ENCODE data around the gene MARCHF10. TPM values are rescaled to one million over a fixed set of nuclear protein-coding genes. Genes with fewer than 3 reads are reported as not detected.

The MARCHF10 gene
- polyA plus RNA-seq, 1 donor, result 0.15 TPM

DNA sequence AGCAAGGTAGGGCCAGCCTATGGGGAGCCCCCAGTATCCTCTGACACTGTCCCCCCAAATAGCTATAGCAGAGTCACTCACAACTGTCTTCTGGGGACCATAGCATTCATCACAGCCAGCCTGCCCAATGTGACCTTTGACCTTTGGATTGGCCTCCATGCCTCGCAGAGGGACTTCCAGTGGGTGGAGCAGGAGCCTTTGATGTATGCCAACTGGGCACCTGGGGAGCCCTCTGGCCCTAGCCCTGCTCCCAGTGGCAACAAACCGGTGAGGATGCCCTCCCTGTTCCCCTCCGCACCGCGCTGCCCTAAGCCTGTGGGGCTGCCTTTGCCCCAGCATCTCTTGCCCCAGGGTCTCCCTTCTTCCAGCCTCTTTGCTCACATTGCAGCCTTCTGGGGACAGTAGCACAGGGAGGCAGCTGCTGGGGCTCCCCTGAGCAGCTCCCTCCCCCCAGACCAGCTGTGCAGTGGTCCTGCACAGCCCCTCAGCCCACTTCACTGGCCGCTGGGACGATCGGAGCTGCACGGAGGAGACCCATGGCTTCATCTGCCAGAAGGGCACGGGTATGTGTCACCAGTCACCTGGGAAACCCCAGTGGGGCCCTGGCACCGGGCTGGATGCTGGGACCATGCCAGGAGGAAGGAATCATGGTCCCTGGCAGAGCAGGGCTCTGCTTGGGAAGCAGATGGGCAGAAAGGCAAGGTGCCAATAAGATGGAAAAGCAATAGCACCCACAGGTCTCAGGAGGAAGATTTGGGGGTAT is 119.5 kb downstream of the MARCHF10 start:
- no CpG with 5 or more reads among the region's 11 CpGs for WGBS (ENCODE audit: insufficient coverage, low lambda C conversion rate)
- H3K4me1 ChIP-seq (ENCODE audit: control insufficient read depth, insufficient read depth, low read length), result no peaks in the 10 kb centered on the region

GRCh38 chr17:62687997-62688396 is 120.1 kb downstream of the MARCHF10 start:
- Histone ChIP-seq H3K36me3 (ENCODE audit: control insufficient read depth, insufficient read depth, low read length) (peaks cover 2% of the 10 kb centered on the region), H3K9me3 (ENCODE audit: control insufficient read depth, low read depth, low read length) (no peaks in the 10 kb centered on the region), H3K4me3 (ENCODE audit: low read length) (no peak overlapping the region), H3K27ac (ENCODE audit: low read length) (no peak overlapping the region), H3K4me1 (ENCODE audit: control insufficient read depth, insufficient read depth, low read length) (no peaks in the 10 kb centered on the region), H3K27me3 (ENCODE audit: control insufficient read depth, insufficient read depth, low read length) (no peaks in the 10 kb centered on the region)
- DNase-seq, result no peak
- no CpG with 5 or more reads among the region's 4 CpGs for WGBS (ENCODE audit: insufficient coverage, low lambda C conversion rate)

More for the DNA sequence above, 119.5 kb downstream of the MARCHF10 start:
- no peak overlapping the region for H3K4me3 ChIP-seq (ENCODE audit: low read length)
- no peaks in the 10 kb centered on the region for H3K9me3 ChIP-seq (ENCODE audit: control insufficient read depth, low read depth, low read length)
- H3K27ac ChIP-seq (ENCODE audit: low read length), result no peak overlapping the region
- no peaks in the 10 kb centered on the region for H3K27me3 ChIP-seq (ENCODE audit: control insufficient read depth, insufficient read depth, low read length)
- DNase-seq, result no peak
- H3K36me3 ChIP-seq (ENCODE audit: control insufficient read depth, insufficient read depth, low read length), result peaks cover 2% of the 10 kb centered on the region

DNA sequence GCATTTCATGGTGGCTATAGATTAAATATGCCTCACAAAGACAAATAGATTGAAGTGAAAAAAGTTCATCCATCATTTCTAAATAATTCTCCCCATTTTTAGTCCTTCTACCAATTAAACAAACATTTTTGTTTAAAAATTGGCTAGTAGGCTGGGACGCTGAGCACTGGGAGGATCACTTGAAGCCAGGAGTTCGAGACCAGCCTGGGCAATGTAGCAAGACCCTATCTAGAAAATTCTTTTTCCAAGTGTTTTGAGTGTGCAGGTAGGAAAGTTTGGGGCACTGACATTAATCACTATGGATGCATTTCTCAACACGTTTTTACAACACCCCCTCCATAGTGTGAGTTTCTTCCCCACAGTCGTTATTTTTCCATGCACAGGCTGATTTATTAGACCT is 123.9 kb downstream of the MARCHF10 start:
- no peaks in the 10 kb centered on the region for H3K27me3 ChIP-seq (ENCODE audit: control insufficient read depth, insufficient read depth, low read length)
- no peaks in the 10 kb centered on the region for H3K9me3 ChIP-seq (ENCODE audit: control insufficient read depth, low read depth, low read length)
- no peak overlapping the region for H3K4me3 ChIP-seq (ENCODE audit: low read length)
- no peaks in the 10 kb centered on the region for H3K36me3 ChIP-seq (ENCODE audit: control insufficient read depth, insufficient read depth, low read length)
- H3K27ac ChIP-seq (ENCODE audit: low read length), result no peak overlapping the region
- WGBS (ENCODE audit: insufficient coverage, low lambda C conversion rate), result 92% methylated on average over 2 of the region's 4 CpGs
- DNase-seq, result no peak
- H3K4me1 ChIP-seq (ENCODE audit: control insufficient read depth, insufficient read depth, low read length), result no peaks in the 10 kb centered on the region

DNA sequence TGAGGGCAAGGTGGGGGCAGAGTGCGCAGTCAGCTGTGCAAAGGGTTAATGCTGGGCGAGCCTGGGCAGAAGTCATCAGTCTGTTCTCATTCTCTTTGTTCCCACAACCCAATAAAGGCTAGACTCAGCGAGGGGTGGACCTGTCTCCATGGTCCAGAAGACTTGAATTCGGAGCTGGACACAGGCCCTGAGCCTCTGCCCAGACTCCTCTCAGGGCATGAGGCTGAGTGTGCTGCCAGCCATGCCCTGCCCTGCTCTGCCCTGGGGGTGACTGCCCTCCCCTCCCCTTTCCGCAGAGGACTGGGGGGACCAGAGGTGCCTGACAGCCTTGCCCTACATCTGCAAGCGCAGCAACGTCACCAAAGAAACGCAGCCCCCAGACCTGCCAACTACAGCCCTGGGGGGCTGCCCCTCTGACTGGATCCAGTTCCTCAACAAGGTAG is 126.2 kb downstream of the MARCHF10 start:
- WGBS (ENCODE audit: insufficient coverage, low lambda C conversion rate), result no CpG with 5 or more reads among the region's 8 CpGs
- DNase-seq, result no peak
- no peak overlapping the region for H3K4me3 ChIP-seq (ENCODE audit: low read length)
- no peaks in the 10 kb centered on the region for H3K27me3 ChIP-seq (ENCODE audit: control insufficient read depth, insufficient read depth, low read length)
- H3K27ac ChIP-seq (ENCODE audit: low read length), result no peak overlapping the region
- H3K36me3 ChIP-seq (ENCODE audit: control insufficient read depth, insufficient read depth, low read length), result no peaks in the 10 kb centered on the region
- H3K9me3 ChIP-seq (ENCODE audit: control insufficient read depth, low read depth, low read length), result peaks cover 2% of the 10 kb centered on the region
- H3K4me1 ChIP-seq (ENCODE audit: control insufficient read depth, insufficient read depth, low read length), result no peaks in the 10 kb centered on the region

DNA sequence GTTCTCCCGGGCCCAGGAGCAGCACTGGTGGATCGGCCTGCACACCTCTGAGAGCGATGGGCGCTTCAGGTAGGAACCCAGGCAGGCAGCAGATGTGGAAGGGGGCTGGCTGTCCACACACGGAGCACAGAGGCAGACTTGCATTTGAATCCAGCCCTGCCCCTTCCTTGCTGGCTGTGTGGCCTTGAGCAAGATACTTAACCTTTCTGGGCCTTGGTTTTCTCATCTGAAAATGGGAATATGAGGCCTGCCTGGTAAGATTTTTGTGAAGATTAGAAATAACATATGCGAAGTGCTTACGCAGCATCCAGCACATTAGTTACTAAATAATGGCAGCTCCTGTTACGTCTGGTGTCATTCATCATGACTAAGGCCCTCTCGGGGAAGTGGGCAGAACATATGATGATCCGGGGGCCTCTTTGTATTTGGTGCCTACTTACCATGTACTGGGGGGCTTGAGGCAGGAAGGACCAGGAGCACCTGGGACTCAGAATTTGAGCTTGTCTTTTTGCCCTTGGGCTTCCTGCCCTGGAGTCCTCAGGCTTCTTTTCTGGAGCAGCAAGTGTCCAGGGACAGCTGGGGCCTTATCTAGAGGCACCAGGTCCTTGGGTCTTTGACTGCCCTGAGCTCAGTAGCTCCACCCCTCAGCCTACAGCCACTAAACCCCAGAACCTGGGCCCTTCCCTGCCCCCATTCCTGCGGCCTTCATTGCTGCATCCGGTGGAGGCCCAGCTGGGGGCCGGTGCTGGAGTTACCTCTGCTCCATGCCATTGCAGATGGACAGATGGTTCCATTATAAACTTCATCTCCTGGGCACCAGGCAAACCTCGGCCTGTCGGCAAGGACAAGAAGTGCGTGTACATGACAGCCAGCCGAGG is 126.8 kb downstream of the MARCHF10 start:
- Histone ChIP-seq H3K27ac (ENCODE audit: low read length) (no peak overlapping the region), H3K9me3 (ENCODE audit: control insufficient read depth, low read depth, low read length) (peaks cover 2% of the 10 kb centered on the region), H3K4me3 (ENCODE audit: low read length) (no peak overlapping the region), H3K27me3 (ENCODE audit: control insufficient read depth, insufficient read depth, low read length) (no peaks in the 10 kb centered on the region), H3K36me3 (ENCODE audit: control insufficient read depth, insufficient read depth, low read length) (no peaks in the 10 kb centered on the region), H3K4me1 (ENCODE audit: control insufficient read depth, insufficient read depth, low read length) (no peaks in the 10 kb centered on the region)
- no peak for DNase-seq
- WGBS (ENCODE audit: insufficient coverage, low lambda C conversion rate), result 100% methylated on average over 1 of the region's 17 CpGs

DNA sequence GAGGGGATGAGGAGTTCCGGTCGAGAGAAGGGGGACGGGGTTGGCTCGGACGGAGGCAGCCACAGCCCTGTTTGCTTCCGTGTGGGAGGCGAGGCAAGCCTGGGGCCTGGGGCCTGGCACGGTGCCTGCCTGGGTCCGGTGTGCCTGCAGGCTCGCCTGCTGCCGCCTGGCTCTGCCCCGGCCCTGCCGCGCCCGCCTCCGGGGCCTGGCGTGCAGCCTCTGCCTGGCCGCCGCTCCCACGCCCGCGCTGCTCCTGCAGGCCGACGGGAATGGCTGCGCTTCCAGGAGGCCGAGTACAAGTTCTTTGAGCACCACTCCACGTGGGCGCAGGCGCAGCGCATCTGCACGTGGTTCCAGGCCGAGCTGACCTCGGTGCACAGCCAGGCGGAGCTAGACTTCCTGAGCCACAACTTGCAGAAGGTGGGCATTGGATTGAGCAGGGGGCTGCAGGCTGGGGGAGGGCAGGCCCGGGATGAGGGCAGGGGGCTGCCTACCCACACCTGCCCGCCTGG is 127.5 kb downstream of the MARCHF10 start:
- H3K9me3 ChIP-seq (ENCODE audit: control insufficient read depth, low read depth, low read length), result peaks cover 2% of the 10 kb centered on the region
- H3K4me1 ChIP-seq (ENCODE audit: control insufficient read depth, insufficient read depth, low read length), result no peaks in the 10 kb centered on the region
- H3K27me3 ChIP-seq (ENCODE audit: control insufficient read depth, insufficient read depth, low read length), result no peaks in the 10 kb centered on the region
- WGBS (ENCODE audit: insufficient coverage, low lambda C conversion rate), result no CpG with 5 or more reads among the region's 36 CpGs
- no peak for DNase-seq
- no peaks in the 10 kb centered on the region for H3K36me3 ChIP-seq (ENCODE audit: control insufficient read depth, insufficient read depth, low read length)
- H3K27ac ChIP-seq (ENCODE audit: low read length), result no peak overlapping the region
- H3K4me3 ChIP-seq (ENCODE audit: low read length), result no peak overlapping the region

DNA sequence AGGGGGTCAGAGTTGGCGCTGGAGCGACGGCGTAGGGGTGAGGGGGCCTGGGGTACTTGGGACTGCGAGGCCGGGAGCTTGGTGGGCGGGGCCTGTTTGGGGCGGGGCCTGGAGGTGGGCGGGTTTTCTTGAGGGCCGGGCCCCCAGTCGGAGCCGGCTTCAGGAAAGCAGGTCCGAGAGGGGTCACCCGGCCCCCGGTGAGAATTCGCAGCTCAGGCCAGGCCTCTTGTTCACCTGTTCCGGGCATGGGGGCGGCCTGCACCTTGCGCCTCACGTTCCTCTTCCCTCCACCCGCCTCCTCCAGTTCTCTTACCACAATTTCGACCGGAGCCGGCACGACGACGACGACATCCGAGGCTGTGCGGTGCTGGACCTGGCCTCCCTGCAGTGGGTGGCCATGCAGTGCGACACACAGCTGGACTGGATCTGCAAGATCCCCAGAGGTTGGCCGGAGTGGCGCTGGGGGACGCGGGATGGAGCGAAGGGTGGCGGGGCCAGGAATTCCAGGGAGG is 128.2 kb downstream of the MARCHF10 start:
- DNase-seq, result no peak
- Histone ChIP-seq H3K4me3 (ENCODE audit: low read length) (no peak overlapping the region), H3K27ac (ENCODE audit: low read length) (no peak overlapping the region), H3K27me3 (ENCODE audit: control insufficient read depth, insufficient read depth, low read length) (no peaks in the 10 kb centered on the region), H3K36me3 (ENCODE audit: control insufficient read depth, insufficient read depth, low read length) (no peaks in the 10 kb centered on the region), H3K4me1 (ENCODE audit: control insufficient read depth, insufficient read depth, low read length) (no peaks in the 10 kb centered on the region), H3K9me3 (ENCODE audit: control insufficient read depth, low read depth, low read length) (peaks cover 2% of the 10 kb centered on the region)
- no CpG with 5 or more reads among the region's 37 CpGs for WGBS (ENCODE audit: insufficient coverage, low lambda C conversion rate)

GRCh38 chr17:62678214-62678919 is 129.7 kb downstream of the MARCHF10 start:
- Histone ChIP-seq H3K36me3 (ENCODE audit: control insufficient read depth, insufficient read depth, low read length) (no peaks in the 10 kb centered on the region), H3K4me3 (ENCODE audit: low read length) (no peak overlapping the region), H3K9me3 (ENCODE audit: control insufficient read depth, low read depth, low read length) (peaks cover 2% of the 10 kb centered on the region), H3K27me3 (ENCODE audit: control insufficient read depth, insufficient read depth, low read length) (no peaks in the 10 kb centered on the region), H3K27ac (ENCODE audit: low read length) (no peak overlapping the region), H3K4me1 (ENCODE audit: control insufficient read depth, insufficient read depth, low read length) (no peaks in the 10 kb centered on the region)
- no CpG with 5 or more reads among the region's 10 CpGs for WGBS (ENCODE audit: insufficient coverage, low lambda C conversion rate)
- DNase-seq, result no peak

DNA sequence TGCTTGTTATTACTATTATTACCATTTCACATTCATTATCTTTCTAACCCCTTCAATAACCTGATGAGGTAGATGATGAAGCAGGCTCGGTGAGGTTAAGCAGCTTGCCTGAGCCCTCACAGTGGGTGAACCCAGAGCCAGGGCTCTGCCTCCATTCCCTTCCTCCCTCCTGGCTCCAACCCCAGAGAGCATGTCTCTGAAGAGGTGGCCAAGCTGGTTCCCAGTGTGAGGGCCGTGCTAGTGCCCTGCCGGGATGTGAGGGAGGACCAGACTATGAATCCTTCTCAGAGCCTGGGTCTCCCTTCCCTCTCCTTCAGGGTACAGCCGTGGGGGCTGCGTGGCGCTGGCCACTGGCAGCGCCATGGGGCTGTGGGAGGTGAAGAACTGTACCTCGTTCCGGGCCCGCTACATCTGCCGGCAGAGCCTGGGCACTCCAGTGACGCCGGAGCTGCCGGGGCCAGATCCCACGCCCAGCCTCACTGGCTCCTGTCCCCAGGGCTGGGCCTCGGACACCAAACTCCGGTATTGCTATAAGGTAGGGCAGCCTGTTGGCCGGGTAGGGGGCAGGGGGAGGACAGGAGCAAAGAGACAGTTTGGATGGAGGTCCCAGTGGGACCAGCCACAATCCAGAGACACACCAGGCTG is 131.0 kb downstream of the MARCHF10 start:
- no peaks in the 10 kb centered on the region for H3K36me3 ChIP-seq (ENCODE audit: control insufficient read depth, insufficient read depth, low read length)
- WGBS (ENCODE audit: insufficient coverage, low lambda C conversion rate), result no CpG with 5 or more reads among the region's 18 CpGs

More for the DNA sequence above, 131.0 kb downstream of the MARCHF10 start:
- Histone ChIP-seq H3K9me3 (ENCODE audit: control insufficient read depth, low read depth, low read length) (peaks cover 2% of the 10 kb centered on the region), H3K4me3 (ENCODE audit: low read length) (no peak overlapping the region), H3K27ac (ENCODE audit: low read length) (no peak overlapping the region), H3K4me1 (ENCODE audit: control insufficient read depth, insufficient read depth, low read length) (no peaks in the 10 kb centered on the region), H3K27me3 (ENCODE audit: control insufficient read depth, insufficient read depth, low read length) (no peaks in the 10 kb centered on the region)
- no peak for DNase-seq

Measured in large intestine (tissue), 3 donors.